H9 (cell line): Measurements from ENCODE around the gene EHBP1. TPM values are rescaled to one million over a fixed set of nuclear protein-coding genes. Genes with fewer than 3 reads are reported as not detected.

Source experiments
- DNase-seq: peaks from one replicate; pipeline ENCODE4 v3.0.0-alpha.2; 2017
- H2AFZ ChIP-seq: one replicate; pipeline ENCODE4 v1.6.1; 2013; ENCODE audit warnings: mild to moderate bottlenecking, low read length, control low read depth, moderate library complexity
- H2AK5ac ChIP-seq: 2 replicates; pipeline ENCODE4 v1.6.1; 2013; ENCODE audit warnings: low read length, control low read depth, mixed read lengths; ENCODE audit not compliant: insufficient read length
- H2BK120ac ChIP-seq: one replicate; pipeline ENCODE4 v1.6.1; 2013; ENCODE audit warnings: low read depth, mild to moderate bottlenecking, low read length, control low read depth, inconsistent platforms; ENCODE audit not compliant: poor library complexity, severe bottlenecking
- H2BK12ac ChIP-seq: 2 replicates; pipeline ENCODE4 v1.6.1; 2013; ENCODE audit warnings: low read length, control low read depth, mixed read lengths, low read depth; ENCODE audit not compliant: insufficient read length
- H2BK15ac ChIP-seq: 2 replicates; pipeline ENCODE4 v1.6.1; 2013; ENCODE audit warnings: low read depth, low read length, control low read depth
- H2BK20ac ChIP-seq: one replicate; pipeline ENCODE4 v1.6.1; 2013; ENCODE audit warnings: low read depth, mild to moderate bottlenecking, low read length, control low read depth, inconsistent platforms; ENCODE audit not compliant: poor library complexity, severe bottlenecking
- H2BK5ac ChIP-seq: 2 replicates; pipeline ENCODE4 v1.6.1; 2013; ENCODE audit warnings: low read length, control low read depth, mixed read lengths; ENCODE audit not compliant: insufficient read length
- H3K14ac ChIP-seq: 2 replicates; pipeline ENCODE4 v1.6.1; 2013; ENCODE audit warnings: low read length, control low read depth; ENCODE audit not compliant: insufficient read depth
- H3K18ac ChIP-seq: 2 replicates; pipeline ENCODE4 v1.6.1; 2013; ENCODE audit warnings: low read depth, mild to moderate bottlenecking, mixed read lengths, low read length, control low read depth; ENCODE audit not compliant: insufficient read length
- H3K23ac ChIP-seq: 2 replicates; pipeline ENCODE4 v1.6.1; 2013; ENCODE audit warnings: low read length, control low read depth, mixed read lengths, low read depth; ENCODE audit not compliant: insufficient read length
- H3K23me2 ChIP-seq: 2 replicates; pipeline ENCODE4 v1.6.1; 2013; ENCODE audit warnings: low read depth, mild to moderate bottlenecking, mixed read lengths, low read length, control low read depth; ENCODE audit not compliant: insufficient read length, poor library complexity, severe bottlenecking
- H3K27ac ChIP-seq: 2 replicates; pipeline ENCODE4 v1.5.1; 2013; ENCODE audit warnings: low read length, control low read depth, mixed read lengths, low read depth; ENCODE audit not compliant: insufficient read length
- H3K27me3 ChIP-seq: 2 replicates; pipeline ENCODE4 v1.6.1; 2013; ENCODE audit warnings: low read length, control low read depth, inconsistent platforms; ENCODE audit not compliant: insufficient read depth
- H3K4ac ChIP-seq: 2 replicates; pipeline ENCODE4 v1.6.1; 2013; ENCODE audit warnings: low read depth, mild to moderate bottlenecking, control low read depth, inconsistent platforms, low read length, moderate library complexity
- H3K4me1 ChIP-seq: 2 replicates; pipeline ENCODE4 v1.6.1; 2013; ENCODE audit warnings: low read length, control low read depth, inconsistent platforms; ENCODE audit not compliant: insufficient read depth
- H3K4me2 ChIP-seq: 2 replicates; pipeline ENCODE4 v1.6.1; 2013; ENCODE audit warnings: low read length, control low read depth, mixed read lengths; ENCODE audit not compliant: insufficient read length, insufficient read depth
- H3K56ac ChIP-seq: 2 replicates; pipeline ENCODE4 v1.6.1; 2013; ENCODE audit warnings: low read depth, mild to moderate bottlenecking, mixed read lengths, low read length, control low read depth; ENCODE audit not compliant: insufficient read length
- H3K79me1 ChIP-seq: 2 replicates; pipeline ENCODE4 v1.6.1; 2013; ENCODE audit warnings: low read depth, mild to moderate bottlenecking, moderate library complexity, low read length, control low read depth, inconsistent platforms; ENCODE audit not compliant: insufficient read depth, poor library complexity, severe bottlenecking
- H3K79me2 ChIP-seq: 2 replicates; pipeline ENCODE4 v1.6.1; 2013; ENCODE audit warnings: low read length, control low read depth, inconsistent platforms; ENCODE audit not compliant: insufficient read depth
- H3K9ac ChIP-seq: 2 replicates; pipeline ENCODE4 v1.6.1; 2013; ENCODE audit warnings: low read length, control low read depth, mixed read lengths; ENCODE audit not compliant: insufficient read length; ENCODE audit errors: extremely low read depth
- H3K9me3 ChIP-seq: one replicate; pipeline ENCODE4 v1.6.1; 2013; ENCODE audit warnings: low read depth, low read length, inconsistent platforms; ENCODE audit not compliant: control insufficient read depth
- H3T11ph ChIP-seq: one replicate; pipeline ENCODE4 v1.6.1; 2013; ENCODE audit warnings: mild to moderate bottlenecking, low read length, control low read depth, inconsistent platforms
- H4K20me1 ChIP-seq: one replicate; pipeline ENCODE4 v1.6.1; 2013; ENCODE audit not compliant: control insufficient read depth, insufficient read length, insufficient read depth
- H4K5ac ChIP-seq: 2 replicates; pipeline ENCODE4 v1.6.1; 2013; ENCODE audit warnings: low read depth, mild to moderate bottlenecking, mixed read lengths, low read length, control low read depth; ENCODE audit not compliant: insufficient read length
- H4K8ac ChIP-seq: replicated peaks from 2 replicates; pipeline ENCODE4 v1.6.1; 2013; ENCODE audit warnings: low read length, control low read depth, mixed read lengths, low read depth; ENCODE audit not compliant: insufficient read length
- H4K91ac ChIP-seq: 2 replicates; pipeline ENCODE4 v1.6.1; 2013; ENCODE audit warnings: low read depth, mild to moderate bottlenecking, moderate library complexity, mixed read lengths, low read length, control low read depth; ENCODE audit not compliant: insufficient read length
- H3K27ac Mint-ChIP-seq, 3 experiments: 2 replicates in 2 of 3; 3 replicates in 1 of 3; pipeline ENCODE4 v1.8.0; 2020 to 2021; ENCODE audit warnings: mixed read lengths in 3 of 3, mild to moderate bottlenecking in 1 of 3, moderate library complexity in 1 of 3
- H3K27me3 Mint-ChIP-seq: 2 replicates; pipeline ENCODE4 v1.8.0; 2021; ENCODE audit warnings: low read depth, mild to moderate bottlenecking, moderate library complexity, mixed read lengths
- H3K36me3 Mint-ChIP-seq, 3 experiments: 2 replicates in 2 of 3; 3 replicates in 1 of 3; pipeline ENCODE4 v1.8.0; 2020 to 2021; ENCODE audit warnings: low read depth in 3 of 3, mixed read lengths in 3 of 3; ENCODE audit not compliant: insufficient read depth in 1 of 3
- H3K4me1 Mint-ChIP-seq, 2 experiments: 2 replicates each; pipeline ENCODE4 v1.8.0; 2020; ENCODE audit warnings: mixed read lengths in 2 of 2
- H3K4me3 Mint-ChIP-seq, 2 experiments: 2 replicates in 1 of 2; 3 replicates in 1 of 2; pipeline ENCODE4 v1.8.0; 2020 to 2021; ENCODE audit warnings: mild to moderate bottlenecking in 2 of 2, mixed read lengths in 2 of 2, moderate library complexity in 1 of 2
- H3K9me3 Mint-ChIP-seq, 2 experiments: 2 replicates in 1 of 2; 3 replicates in 1 of 2; pipeline ENCODE4 v1.8.0; 2020; ENCODE audit warnings: mild to moderate bottlenecking in 2 of 2, mixed read lengths in 2 of 2, moderate library complexity in 1 of 2
- WGBS: extraction: QIAGEN DNeasy Blood & Tissue Kit; methylation state at CpG from one replicate; pipeline ENCODE4 v1.1.7; 2013; ENCODE audit warnings: missing lambda C conversion rate, low lambda C conversion rate, mixed read lengths; ENCODE audit not compliant: insufficient read length; ENCODE audit errors: extremely low coverage; 5-methylcytosine and 5-hydroxymethylcytosine counted together
- total RNA-seq: library from RNA; stranded (reverse); gene quantifications from 2 replicates; pipeline ENCODE4 v1.2.1, GENCODE V29; 2021
- TF ChIP-seq, protein P1 (sequence below): fragments of 200-600 bp; sonication (generic); conservative IDR thresholded peaks from 3 replicates; pipeline ENCODE4 v1.8.0; 2021; ENCODE audit warnings: antibody characterized with exemption, mild to moderate bottlenecking

The EHBP1 gene
- total RNA-seq, 1 experiment from 2014 or later: 35.6 TPM

DNA sequence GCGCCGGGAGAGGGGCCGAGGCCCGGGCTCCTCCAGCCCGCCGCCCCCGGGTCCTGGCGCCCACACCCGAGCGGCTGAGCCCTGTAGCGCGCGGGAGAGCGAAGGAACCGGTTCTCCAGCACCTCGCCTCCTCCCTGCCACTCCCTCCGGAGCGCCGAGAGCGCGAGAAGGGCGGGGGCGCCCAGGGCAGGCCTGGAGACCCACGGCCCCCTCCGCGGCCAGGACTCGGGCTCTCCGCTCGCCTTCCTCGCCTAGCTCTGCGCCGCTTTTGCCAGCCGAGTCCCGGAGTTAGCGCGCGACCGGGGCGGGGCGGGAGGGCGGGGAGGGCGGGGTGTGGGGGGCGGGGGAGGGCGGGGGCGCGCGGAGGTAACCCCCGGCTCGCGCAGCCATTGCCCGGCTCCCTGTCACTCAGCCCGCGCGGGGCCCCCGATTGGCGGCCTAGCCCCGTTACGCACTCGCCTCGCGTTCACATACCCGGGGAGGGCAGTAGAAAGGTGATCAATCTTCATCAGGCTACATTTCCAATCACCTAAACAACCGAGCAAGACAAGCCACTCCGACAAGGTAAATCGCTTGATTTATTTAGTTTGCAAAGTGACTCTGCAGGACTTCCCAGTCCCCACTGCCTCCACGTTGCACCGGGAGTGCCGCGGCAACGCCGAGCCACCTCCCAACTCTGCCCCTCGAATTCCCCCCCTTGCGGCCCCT, 345.0 kb downstream of the EHBP1 start, which contains the start of gene OTX1:
OTX1 (plus strand) TSS at position 497 of the 708 bp plus-strand sequence. CDS start 2,161 bp downstream, outside the sequence.
- no peak within 1 kb of the TSS for H2BK12ac ChIP-seq
- H2BK5ac ChIP-seq: no peak within 1 kb of the TSS
- no peak within 1 kb of the TSS for H3K14ac ChIP-seq
- no peak within 1 kb of the TSS for H2AFZ ChIP-seq
- H3T11ph ChIP-seq: no peak within 1 kb of the TSS
- H3K27ac ChIP-seq: no peak within 1 kb of the TSS
- peaks cover 95% of the 10 kb centered on the region for H3K27me3 Mint-ChIP-seq
- no peak within 1 kb of the TSS for H2AK5ac ChIP-seq
- no peaks in the 10 kb centered on the region; a peak in 2 of 7 replicates for H3K36me3 Mint-ChIP-seq
- H3K18ac ChIP-seq: peak within 1 kb of the TSS; percentile 54
- H3K4me3 Mint-ChIP-seq: peak within 1 kb of the TSS; percentile 65 to 87
- peaks cover 5% of the 10 kb centered on the region for H4K20me1 ChIP-seq
- H4K5ac ChIP-seq: no peak within 1 kb of the TSS
- peak; percentile 90 for DNase-seq
- H3K9me3 Mint-ChIP-seq: peaks cover 2 to 6% of the 10 kb centered on the region in 2 experiments; a peak in 3 of 5 replicates
- no peak within 1 kb of the TSS for H3K23ac ChIP-seq
- H3K4me1 ChIP-seq: peaks cover 5% of the 10 kb centered on the region; the same call in 1 of the 2 replicates
- no peak within 1 kb of the TSS for H3K56ac ChIP-seq
- no peak within 1 kb of the TSS for H4K91ac ChIP-seq
- H2BK120ac ChIP-seq: no peak within 1 kb of the TSS
- no peak within 1 kb of the TSS for H2BK20ac ChIP-seq
- peak within 1 kb of the TSS; percentile 66 for H3K4me2 ChIP-seq
- no peaks in the 10 kb centered on the region for H3K79me2 ChIP-seq
- peaks cover 60% of the 10 kb centered on the region for H3K27me3 ChIP-seq
- peaks cover 63 to 71% of the 10 kb centered on the region in 2 experiments for H3K4me1 Mint-ChIP-seq
- TF ChIP-seq, protein P1, sequence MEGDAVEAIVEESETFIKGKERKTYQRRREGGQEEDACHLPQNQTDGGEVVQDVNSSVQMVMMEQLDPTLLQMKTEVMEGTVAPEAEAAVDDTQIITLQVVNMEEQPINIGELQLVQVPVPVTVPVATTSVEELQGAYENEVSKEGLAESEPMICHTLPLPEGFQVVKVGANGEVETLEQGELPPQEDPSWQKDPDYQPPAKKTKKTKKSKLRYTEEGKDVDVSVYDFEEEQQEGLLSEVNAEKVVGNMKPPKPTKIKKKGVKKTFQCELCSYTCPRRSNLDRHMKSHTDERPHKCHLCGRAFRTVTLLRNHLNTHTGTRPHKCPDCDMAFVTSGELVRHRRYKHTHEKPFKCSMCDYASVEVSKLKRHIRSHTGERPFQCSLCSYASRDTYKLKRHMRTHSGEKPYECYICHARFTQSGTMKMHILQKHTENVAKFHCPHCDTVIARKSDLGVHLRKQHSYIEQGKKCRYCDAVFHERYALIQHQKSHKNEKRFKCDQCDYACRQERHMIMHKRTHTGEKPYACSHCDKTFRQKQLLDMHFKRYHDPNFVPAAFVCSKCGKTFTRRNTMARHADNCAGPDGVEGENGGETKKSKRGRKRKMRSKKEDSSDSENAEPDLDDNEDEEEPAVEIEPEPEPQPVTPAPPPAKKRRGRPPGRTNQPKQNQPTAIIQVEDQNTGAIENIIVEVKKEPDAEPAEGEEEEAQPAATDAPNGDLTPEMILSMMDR: no peak
- H4K8ac ChIP-seq: no peak within 1 kb of the TSS
- H3K27ac Mint-ChIP-seq: peak within 1 kb of the TSS in 1 of 3 experiments; percentile 16; a peak in 1 of 7 replicates
- no peaks in the 10 kb centered on the region for H3K9me3 ChIP-seq
- no peak within 1 kb of the TSS for H2BK15ac ChIP-seq
- peaks cover 52% of the 10 kb centered on the region for H3K23me2 ChIP-seq
- no CpG with 5 or more reads among the region's 73 CpGs for WGBS
- peak within 1 kb of the TSS; percentile 42 for H3K9ac ChIP-seq
- no peaks in the 10 kb centered on the region for H3K79me1 ChIP-seq
- H3K4ac ChIP-seq: no peak within 1 kb of the TSS
